Measurements from ENCODE around the gene TIPRL.
A peak's percentile ranks its signal among the peaks of the same experiment; 100 is the strongest.
"Not testable (repeated sequence)": the region's sequence is repeated elsewhere in the genome, so short reads cannot be mapped to it uniquely, and the experiment has no call there.

Gene TIPRL

DNA sequence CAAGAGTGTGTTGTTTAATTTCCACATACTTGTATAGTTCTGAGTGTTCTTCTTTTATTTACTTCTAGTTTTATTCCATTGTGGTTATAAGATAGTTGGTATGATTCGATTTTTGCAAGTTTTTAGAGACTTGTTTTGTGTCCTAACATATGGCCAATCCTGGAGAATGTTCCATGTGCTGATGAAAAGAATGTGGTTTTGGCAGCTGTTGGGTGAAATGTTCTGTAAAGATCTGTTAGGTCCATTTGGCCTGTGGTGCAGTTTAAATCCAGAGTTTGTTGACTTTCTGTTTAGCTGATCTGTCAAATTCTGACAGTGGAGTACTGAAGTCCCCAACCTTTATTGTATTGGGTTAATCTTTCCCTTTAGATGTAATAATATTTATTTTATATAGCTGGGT lies 19.5 kb upstream of the TIPRL start:
- DNase-seq (ENCODE audit: low spot score): no peak

DNA sequence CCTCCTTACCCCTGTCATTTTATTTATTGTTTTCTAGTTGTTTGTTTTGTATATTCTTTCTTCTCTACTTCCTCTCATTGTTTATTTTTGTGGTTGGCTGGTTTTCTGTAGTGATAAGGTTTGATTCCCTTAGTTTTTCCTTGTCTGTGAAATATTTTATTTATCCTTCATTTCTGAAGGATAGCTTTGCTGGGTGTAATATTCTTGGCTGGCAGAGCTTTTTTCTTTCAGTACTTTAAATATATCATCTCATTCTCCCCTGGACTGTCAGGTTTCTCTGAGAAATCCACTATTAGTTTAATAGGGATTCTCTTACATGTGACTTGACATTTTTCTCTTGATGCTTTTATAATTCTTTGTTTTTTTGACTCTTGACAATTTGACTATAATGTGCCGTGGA lies 18.8 kb upstream of the TIPRL start:
- DNase-seq (ENCODE audit: low spot score): no peak

DNA sequence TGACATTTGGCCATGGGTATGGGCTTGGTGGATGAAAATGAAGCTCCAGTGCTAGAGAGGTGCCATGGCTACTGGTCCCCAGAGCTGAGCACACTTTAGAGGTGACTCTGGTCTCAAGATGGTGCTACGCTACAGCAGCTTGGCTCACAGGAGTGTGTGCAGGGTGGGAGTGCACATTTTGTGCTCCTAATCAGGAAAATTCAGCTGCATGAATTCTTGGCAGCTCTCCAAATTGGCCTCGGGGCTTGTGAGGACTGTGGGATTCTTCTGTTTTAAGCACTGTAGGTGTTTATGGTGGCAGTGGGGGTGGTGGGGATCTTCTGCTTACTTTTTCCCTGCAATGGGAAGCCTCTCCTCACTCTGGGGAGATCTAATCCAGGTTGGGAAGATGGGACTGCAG lies 17.3 kb upstream of the TIPRL start:
- DNase-seq (ENCODE audit: low spot score): no peak

DNA sequence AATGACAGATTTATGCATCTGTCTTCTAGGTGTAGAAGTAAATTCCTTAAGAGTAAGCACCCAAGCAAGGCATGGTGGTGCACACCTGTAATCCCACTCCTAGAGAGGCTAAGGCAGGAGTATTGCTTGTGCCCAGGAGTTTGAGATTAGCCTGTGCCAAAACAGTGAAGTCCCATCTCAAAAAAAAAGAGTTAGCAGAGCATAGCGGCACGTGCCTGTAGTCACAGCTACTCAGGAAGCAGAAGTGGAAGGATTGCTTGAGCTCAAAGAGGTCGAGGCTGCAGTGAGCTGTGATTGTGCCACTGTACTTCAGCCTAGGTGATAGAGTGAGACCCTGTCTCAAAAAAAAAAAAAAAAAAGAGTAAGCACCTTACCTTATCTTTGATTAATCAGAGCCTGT lies 15.1 kb upstream of the TIPRL start:
- no peak for DNase-seq (ENCODE audit: low spot score)

DNA sequence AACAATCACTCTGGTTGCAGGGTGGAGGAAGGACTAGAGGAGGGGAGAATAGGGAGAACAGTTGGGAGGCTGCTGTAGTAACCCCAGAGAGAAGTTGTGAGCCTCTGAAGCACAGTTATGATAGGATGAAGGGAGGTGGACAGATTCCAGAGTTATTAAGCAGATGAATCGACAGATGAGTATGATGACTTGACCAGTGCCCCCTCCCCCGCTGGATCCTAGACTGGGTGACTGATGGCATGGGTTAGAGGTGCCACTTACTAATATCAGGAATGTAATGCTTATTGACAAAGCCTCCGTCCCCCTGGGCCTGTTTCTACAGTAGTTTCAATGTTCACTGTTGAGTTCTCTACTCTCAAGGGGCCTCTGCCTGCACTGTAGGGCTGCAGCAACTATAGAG lies 14.0 kb upstream of the TIPRL start:
- DNase-seq (ENCODE audit: low spot score): no peak

DNA sequence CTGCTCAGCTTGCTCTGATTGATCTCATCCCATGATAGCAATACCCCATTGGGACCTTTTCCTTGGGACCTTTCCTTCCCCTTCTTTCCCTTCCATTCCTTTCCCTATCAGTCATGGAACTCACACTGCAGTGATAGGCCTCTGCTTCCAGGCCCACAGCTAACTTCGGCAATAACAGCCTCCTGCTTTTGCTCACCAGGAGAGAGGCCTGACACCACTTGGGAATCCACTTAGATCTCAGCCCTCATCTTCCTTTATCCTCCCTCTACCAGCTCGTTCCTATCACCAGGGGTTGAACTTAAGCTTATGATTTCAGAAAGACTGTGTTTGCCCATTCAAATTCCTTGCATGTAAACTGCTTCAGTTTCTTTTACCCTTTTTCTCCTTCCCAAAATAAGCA lies 11.0 kb upstream of the TIPRL start:
- DNase-seq (ENCODE audit: low spot score): no peak

DNA sequence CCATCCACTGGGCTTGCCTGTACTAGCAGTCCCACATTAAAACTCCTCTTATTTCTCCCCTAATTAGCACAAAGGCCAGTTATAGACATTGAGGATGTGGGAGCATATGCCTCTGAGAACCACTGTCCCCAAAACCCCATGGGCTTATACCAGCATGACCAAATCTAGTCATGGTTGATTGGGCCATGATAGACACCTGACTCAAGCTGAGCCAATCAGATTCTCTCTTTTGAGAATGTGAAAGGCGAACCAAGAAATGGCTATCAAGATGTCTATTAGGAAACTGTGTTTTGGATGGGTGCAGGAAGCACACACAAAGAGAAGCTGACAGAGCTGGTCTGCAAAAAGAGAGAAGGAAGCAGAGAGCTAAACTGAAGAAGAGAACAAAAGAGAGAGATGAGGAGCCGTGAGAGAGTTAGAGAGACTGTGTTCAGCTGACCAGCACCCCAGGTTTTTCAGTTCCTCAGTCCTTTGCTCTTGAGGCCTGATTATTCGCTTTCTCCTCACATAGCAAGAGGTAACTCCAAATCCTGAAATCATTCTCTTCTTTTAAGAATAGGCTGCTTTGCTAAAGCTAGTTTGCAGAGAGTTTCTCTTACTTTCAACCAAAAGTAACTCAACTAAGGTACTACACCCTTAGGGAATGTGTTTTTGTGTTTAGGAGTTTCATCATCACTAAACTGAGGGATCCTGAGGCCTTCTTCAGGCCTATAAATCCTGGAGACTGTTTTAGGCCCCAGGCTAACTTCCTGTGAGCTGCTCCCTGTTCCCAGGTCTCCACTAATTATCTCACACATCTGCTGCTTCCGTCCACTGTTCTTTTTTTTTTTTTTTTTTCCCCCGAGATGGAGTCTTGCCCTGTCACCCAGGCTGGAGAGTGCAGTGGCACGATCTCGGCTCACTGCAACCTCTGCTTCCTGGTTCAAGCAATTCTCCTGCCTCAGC lies 7.9 kb upstream of the TIPRL start:
- DNase-seq (ENCODE audit: low spot score): no peak

DNA sequence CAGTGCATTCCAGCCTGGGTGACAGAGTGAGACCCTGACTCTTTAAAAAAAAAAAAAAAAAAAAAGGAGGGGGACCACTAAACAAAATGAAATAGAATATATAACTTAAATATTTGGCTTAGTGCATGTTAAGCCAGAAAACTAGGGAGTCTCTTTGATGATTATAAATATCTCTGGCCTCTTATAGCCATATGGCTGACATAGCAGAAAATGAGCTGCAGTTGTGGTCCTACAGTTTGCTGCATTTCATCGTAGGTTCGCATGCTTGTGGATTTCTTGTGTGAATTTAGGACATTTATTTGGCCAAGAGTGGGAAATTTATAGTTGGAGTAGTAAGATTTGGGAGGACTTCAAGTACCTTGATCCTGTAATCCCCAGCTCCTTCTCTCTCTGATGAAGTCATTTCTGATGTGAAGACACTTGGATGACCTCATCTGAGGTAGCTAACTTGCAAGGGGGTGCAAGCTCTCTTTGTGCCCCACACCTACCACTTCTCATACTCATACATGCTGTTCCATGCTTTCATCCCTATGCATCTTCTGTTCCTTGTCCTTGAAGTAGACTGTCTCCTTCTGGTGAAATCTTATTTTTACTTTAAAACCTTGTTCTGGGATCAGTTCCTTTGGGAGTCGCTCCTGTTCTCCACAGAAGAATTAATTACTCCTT lies 6.4 kb upstream of the TIPRL start:
- DNase-seq (ENCODE audit: low spot score): no peak

DNA sequence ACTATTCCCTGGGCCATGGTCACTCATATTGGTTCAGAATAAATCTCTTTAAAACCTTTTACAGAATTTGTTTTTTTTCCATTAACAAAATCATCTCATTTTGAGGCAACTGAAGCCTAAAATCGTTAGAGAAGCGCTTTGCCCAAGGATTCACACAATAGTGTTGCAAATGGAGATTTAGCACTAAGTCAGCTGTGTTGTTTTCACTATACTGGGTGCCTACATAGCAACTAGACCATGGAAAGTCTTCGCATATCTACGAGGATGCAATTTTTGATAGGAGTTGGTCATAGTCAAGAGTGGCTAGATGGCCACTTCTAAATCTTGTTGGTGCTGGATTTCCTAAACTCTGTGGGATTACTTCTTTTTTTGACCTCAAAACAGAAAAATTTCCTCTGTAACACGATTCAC lies 530 bp upstream of the TIPRL start:
- no peak for DNase-seq (ENCODE audit: low spot score)

DNA sequence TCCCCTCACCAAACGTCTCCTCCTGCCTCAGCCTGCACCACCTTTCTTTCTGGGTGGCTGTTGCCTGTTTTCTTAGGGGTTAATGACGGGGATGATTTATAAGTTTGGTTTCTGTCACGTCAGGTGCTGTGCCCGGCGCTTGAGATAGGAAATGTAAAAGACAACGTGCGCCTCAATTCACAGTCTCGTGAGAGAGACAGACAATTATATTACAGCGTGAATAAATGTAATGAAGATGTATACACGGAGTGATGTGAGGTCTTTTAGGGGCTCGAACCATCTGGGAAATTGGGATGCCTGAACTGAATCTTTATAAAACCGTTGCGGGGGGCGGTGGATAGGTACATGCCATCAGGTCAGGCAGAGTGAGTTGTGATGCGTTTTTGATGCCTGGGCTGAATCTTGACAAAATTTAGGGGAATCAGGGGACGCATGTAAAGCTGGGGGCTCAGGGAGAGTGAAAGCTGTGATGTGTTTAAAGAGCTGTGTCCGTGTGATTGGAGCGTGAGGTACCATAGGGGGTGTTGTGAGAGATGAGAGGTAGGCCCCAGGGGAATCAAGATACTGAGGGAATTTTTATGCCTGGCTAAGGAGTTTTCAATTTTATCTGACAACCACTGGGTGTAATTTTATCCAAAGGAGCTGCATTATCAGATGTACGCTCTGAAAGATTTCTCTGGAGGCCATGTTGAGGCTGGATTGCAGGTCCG lies 831 bp downstream of the TIPRL start:
- DNase-seq (ENCODE audit: low spot score): peak; percentile 29

DNA sequence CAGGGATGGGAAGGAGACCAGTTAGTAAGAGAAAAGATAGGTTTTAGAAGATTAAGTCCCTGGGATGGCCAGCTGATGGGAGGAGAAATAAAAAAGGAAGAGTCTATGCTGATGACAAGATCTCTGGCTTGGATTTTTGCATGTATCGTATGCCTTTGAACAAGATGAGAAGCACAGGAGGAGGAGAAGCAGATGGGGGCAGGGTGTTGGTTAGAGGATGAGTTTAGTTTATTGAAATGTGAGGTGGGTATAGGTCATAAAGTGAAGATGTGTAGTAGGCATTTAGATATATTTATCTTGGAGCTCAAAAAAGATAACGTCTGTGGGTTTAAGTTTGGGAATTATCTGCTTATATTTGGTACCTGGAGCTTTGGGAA lies 1.4 kb downstream of the TIPRL start:
- no peak for DNase-seq (ENCODE audit: low spot score)

DNA sequence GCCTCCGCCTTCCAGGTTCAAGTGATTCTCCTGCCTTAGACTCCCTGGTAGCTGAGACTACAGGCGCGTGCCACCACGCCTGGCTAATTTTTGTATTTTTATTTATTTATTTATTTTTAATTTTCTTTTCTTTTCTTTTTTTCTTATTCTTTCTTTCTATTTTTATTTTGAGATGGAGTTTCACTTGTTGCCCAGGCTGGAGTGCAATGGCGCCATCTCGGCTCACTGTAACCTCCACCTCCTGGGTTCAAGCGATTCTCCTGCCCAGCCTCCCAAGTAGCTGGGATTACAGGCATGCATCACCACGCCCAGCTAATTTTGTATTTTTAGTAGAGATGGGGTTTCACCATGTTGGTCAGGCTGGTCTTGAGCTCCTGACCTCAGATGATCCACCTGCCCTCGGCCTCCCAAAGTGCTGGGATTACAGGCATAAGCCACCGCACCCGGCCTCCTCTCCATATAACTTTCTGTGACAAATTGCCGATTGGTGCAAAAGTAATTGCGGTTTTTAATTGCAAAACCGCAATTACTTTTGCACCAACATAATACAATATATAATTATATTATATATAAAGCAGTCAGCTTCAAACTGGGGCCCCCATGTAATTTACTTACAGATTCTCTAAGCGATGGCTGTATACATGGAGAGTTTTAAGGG lies 2.4 kb downstream of the TIPRL start:
- not testable (repeated sequence) for DNase-seq (ENCODE audit: low spot score)

DNA sequence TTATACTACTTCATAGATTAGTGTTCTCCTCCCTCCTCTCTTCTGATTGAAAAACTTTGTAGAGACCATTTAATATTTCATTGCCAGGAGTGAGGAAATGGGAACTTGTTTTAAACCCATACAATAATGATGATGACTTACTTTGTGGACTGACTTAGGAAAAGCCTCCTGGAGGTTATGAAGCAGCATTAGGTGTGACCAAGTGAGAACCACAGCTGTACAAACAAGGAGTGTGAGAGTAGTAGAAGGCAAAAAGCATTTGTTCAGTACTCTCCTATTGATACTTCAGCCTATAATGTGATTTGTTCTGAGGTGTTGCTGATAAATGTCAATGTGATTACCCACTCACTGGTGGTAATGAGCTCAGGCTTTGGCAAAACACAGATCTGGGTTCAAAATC lies 8.4 kb downstream of the TIPRL start:
- DNase-seq (ENCODE audit: low spot score): no peak

DNA sequence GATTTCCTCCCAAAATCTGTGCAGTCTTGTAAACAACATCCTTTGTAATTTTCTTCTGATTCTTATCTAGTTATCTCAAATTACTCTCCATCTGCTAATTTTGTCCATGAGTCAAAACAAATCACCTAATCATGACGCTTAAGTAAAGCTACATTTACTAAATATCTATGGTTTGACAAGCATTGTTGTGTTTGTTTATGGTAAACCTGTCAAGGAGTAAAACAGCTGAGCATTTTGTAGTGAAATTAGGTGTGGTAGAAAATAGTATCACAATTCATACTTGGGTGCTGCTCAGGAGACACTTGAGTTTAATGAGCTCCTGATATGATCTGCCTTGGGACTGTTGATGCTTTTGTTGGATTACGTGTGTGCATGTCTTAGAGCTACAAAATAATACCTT lies 11.6 kb downstream of the TIPRL start:
- no peak for DNase-seq (ENCODE audit: low spot score)

DNA sequence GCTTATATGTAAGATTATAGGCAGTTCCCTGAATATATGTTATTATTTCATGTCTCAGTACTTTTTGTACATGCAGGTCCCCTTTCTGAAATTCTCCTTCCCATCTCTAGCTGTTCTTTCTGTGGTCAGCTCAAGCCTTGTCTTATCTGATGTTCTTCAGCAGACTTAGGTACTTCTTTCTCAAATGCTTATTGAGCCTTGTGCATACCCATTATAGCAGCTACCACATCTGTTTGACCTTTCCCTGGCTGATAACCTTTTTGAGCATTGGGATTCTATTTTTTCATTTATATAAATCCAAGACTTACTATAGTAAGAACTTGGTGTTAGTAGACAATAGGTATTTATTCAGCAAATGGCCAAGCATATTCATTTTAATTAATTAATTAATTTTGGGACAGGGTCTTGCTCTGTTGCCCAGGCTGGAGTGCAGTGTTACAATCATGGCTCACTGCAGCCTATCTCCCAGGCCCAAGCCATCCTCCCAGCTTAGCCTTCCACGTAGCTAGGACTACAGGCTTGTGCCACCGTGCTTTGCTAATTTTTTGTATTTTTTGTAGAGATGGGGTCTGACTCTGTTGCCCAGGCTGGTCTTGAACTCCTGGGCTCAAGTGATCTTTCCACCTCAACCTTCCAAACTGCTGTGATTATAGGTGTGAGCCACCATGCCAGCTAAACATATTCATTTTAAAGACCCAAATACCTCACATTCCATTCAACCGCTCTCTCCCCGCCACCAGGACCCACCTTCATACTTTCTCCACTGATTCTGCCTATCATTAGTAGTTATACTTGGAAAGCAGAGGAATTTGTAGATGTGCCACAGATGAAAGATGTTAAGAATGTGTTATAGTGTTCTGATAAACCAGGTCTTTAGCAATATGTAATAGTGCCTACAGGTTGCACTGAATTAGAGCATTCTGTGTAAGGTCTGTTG lies 16.7 kb downstream of the TIPRL start:
- DNase-seq (ENCODE audit: low spot score): no peak

DNA sequence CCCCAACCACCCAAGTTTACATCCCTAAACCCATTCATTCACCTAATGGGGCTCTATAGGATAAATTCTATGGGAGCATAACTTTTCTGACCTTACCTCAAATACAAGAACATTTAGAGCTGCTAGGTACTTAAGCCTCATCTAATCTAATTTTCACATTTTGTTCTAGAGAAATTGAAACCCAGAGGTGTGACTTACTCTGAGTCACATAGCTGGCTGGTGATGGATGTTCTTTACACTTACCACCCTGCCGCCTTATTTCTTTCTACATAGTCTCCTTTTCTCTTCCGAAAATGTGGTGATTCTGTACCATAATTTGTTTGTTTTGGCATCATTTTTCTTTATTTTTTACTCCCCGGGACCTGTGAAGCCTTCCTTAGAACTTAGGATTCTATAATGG lies 20.3 kb downstream of the TIPRL start:
- no peak for DNase-seq (ENCODE audit: low spot score)

DNA sequence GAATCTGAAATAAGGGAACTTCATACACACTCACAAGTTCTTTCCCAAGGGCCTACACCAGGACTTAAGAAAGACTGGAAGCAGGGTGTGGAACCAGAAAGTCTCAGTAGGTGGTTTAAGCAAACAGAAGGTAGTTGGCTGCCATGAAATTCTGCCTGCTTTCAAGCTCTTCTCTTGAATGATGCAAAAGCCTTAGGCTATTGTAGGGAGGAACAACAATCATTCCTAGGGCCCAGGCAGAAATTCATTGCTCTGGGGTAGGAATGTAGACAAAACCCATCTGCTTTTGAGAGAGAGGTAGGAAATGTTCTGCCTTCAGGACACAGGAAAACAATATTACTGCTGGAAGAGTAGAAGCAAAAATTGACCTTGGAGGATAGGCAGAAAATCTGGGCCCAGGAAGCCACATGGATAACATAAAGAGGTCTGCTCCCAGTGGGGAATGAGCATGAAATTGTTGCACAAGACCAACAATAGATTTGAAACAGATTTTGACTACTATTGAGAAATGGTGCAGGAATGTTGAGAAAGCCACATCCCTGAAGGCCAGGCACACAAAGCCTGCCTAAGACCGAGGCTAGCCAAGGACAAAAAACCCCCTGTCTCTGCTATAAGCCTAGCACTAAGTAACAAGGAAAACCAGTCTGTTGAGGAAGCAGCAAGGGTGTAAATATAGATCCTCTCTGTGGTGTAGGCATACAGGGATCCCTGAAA lies 24.3 kb downstream of the TIPRL start:
- DNase-seq (ENCODE audit: low spot score): peak; percentile 91

DNA sequence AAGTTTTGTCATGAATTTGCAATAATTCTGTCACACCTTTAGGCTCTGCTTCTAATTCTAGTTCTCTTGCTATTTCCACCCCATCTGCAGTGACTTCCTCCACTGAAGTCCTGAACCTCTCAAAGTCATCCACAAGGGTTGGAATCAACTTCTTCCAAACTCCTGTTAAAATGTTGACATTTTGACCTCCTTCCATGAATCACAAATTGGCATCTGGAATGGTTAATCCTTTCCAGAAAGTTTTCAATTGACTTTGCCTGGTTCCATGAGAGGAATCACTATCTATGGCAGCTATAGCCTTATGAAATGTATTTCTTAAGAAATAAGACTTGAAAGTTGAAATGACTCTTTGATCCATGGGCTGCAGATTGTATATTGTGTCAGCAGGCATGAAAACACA lies 27.3 kb downstream of the TIPRL start:
- DNase-seq (ENCODE audit: low spot score): no peak

DNA sequence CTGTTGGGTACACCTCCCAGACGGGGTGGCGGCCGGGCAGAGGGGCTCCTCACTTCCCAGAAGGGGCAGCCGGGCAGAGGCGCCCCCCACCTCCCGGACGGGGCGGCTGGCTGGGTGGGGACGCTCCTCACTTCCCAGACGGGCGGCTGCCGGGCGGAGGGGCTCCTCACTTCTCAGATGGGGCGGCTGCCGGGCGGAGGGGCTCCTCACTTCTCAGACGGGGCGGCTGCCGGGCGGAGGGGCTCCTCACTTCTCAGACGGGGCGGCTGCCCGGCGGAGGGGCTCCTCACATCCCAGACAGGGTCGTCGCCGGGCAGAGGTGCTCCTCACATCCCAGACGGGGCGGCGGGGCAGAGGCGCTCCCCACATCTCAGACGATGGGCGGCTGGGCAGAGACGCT lies 28.9 kb downstream of the TIPRL start:
- DNase-seq (ENCODE audit: low spot score): not testable (repeated sequence)

DNA sequence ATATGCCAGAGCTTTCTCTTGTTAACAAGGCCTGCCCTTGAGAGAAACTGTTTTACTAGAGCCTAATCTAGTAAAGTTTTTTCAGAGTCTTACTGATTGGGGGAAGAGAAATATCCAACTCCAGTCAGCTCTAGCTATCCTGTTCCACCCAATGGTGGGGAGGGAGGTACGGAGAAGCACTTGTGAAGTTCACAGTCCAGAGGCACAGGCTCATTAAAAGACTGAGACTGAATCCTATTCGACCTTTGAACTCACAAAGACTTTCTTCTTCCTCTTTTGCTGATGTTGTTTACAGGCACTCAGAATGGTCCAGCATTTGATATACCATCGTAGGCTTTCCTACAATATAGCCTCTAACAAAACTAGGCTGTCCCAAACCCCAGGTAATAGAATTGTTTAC lies 31.6 kb downstream of the TIPRL start:
- DNase-seq (ENCODE audit: low spot score): no peak

DNA sequence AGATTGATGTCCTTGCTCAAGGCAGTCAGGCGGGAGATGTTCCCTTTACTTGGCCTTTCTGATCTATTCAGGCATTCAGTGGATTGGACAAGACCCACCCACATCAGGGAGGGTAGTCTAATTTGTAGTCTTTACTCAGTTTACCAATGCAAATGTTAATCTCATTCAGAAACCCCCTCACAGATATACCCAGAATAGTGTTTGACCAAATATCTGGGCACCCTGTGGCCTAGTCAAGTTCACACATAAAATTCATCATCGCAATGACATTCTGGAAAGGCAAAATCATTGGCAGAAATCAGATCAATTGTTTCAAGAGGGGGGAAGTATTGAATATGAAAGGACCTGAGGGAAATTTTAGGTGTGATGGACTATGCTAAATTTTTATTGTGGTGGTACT lies 34.6 kb downstream of the TIPRL start:
- no peak for DNase-seq (ENCODE audit: low spot score)
